B cell (primary cell): ENCODE results near the gene PBX1. TPM values are rescaled to one million over a fixed set of nuclear protein-coding genes. Genes with fewer than 3 reads are reported as not detected.

Source experiments
- ATAC-seq: fragments of 200-7000 bp; cut with Tn5 transposase; one replicate; pipeline ENCODE4 v1.10.0; 2021; ENCODE audit warnings: low read depth, mild to moderate bottlenecking, moderate number of reproducible peaks, moderate library complexity
- CTCF ChIA-PET: fragments of 350-600 bp; sonication (Branson Sonifier 250); formaldehyde crosslinking; loops from one replicate; lab custom pipeline; 2021; ENCODE audit warnings: antibody characterized with exemption, inconsistent platforms; lab: Charles Lee
- POLR2A ChIA-PET: fragments of 350-600 bp; sonication (Branson Sonifier 250); formaldehyde crosslinking; loops from one replicate; lab custom pipeline; 2021; ENCODE audit warnings: antibody characterized with exemption; lab: Charles Lee
- DNase-seq: peaks from one replicate; pipeline ENCODE4 v3.0.0; 2013
- H2AFZ ChIP-seq: 2 replicates; pipeline ENCODE4 v1.6.1; 2012; ENCODE audit warnings: mild to moderate bottlenecking, low read depth, low read length; ENCODE audit not compliant: insufficient read depth, poor library complexity, severe bottlenecking
- H3K27ac ChIP-seq, 2 donors: 1 replicate in 1 of 2; 2 replicates in 1 of 2; pipeline ENCODE4 v1.5.1; 2012 to 2013; ENCODE audit warnings: low read length in 2 of 2, mild to moderate bottlenecking in 2 of 2, moderate library complexity in 1 of 2
- H3K27me3 ChIP-seq, 4 experiments: fragments of 200-600 bp in 1 of 4; sonication (generic) in 1 of 4; replicated peaks in 1 of 4; 1 replicate in 2 of 4; 2 replicates in 2 of 4; pipeline versions ENCODE4 v1.6.1 to v1.7.0; 2013 to 2016; ENCODE audit warnings: low read length in 3 of 4, mild to moderate bottlenecking in 2 of 4, mixed read lengths in 1 of 4, moderate library complexity in 1 of 4; ENCODE audit not compliant: insufficient read depth in 4 of 4, control insufficient read depth in 3 of 4; ENCODE audit errors: control extremely low read depth in 1 of 4
- H3K36me3 ChIP-seq, 2 experiments: replicated peaks in 1 of 2; 1 replicate in 1 of 2; 2 replicates in 1 of 2; pipeline versions ENCODE4 v1.6.1 to v1.7.1; 2013; ENCODE audit warnings: low read length in 1 of 2; ENCODE audit not compliant: insufficient read depth in 2 of 2, control insufficient read depth in 1 of 2; ENCODE audit errors: control extremely low read depth in 1 of 2, extremely low read depth in 1 of 2
- H3K4me1 ChIP-seq, 2 donors: fragments of 200-600 bp in 1 of 2; sonication (generic) in 1 of 2; 1 replicate in 1 of 2; 2 replicates in 1 of 2; pipeline versions ENCODE4 v1.5.1 to v1.6.1; 2013 to 2017; ENCODE audit warnings: low read length in 2 of 2; ENCODE audit not compliant: control insufficient read depth in 2 of 2, insufficient read depth in 2 of 2
- H3K4me2 ChIP-seq: replicated peaks from 2 replicates; pipeline ENCODE3; 2012; ENCODE audit warnings: mild to moderate bottlenecking, low read depth, low read length; ENCODE audit not compliant: poor library complexity, severe bottlenecking
- H3K4me3 ChIP-seq, 5 experiments: fragments of 200-600 bp in 1 of 5; sonication (generic) in 1 of 5; 1 replicate in 3 of 5; 2 replicates in 2 of 5; pipeline versions ENCODE4 v1.5.1 to v1.7.0; 2011 to 2016; ENCODE audit warnings: low read length in 4 of 5, mild to moderate bottlenecking in 4 of 5, low read depth in 2 of 5, control low read depth in 1 of 5, moderate library complexity in 1 of 5; ENCODE audit not compliant: insufficient read depth in 1 of 5; ENCODE audit errors: control extremely low read depth in 1 of 5, extremely low read depth in 1 of 5
- H3K79me2 ChIP-seq: fragments of 200-600 bp; sonication (generic); one replicate; pipeline ENCODE4 v1.6.0; 2016; ENCODE audit warnings: low read length; ENCODE audit not compliant: control insufficient read depth, insufficient read depth
- H3K9ac ChIP-seq: fragments of 200-600 bp; sonication (generic); 2 replicates; pipeline ENCODE4 v1.6.1; 2017; ENCODE audit warnings: mild to moderate bottlenecking, low read length, moderate library complexity
- H3K9me3 ChIP-seq, 3 donors: one replicate each; pipeline versions ENCODE4 v1.6.1 to v1.7.1; 2013; ENCODE audit warnings: low read length in 2 of 3; ENCODE audit not compliant: control insufficient read depth in 2 of 3, insufficient read depth in 1 of 3; ENCODE audit errors: control extremely low read depth in 1 of 3
- H4K20me1 ChIP-seq: 2 replicates; pipeline ENCODE4 v1.6.0; 2012; ENCODE audit warnings: mild to moderate bottlenecking, low read length; ENCODE audit not compliant: insufficient read depth, control insufficient read depth, poor library complexity, severe bottlenecking
- H3K27ac Mint-ChIP-seq: one replicate; pipeline ENCODE4 v1.8.0; 2021; ENCODE audit warnings: mixed read lengths
- H3K27me3 Mint-ChIP-seq: one replicate; pipeline ENCODE4 v1.8.0; 2021; ENCODE audit warnings: mixed read lengths
- H3K4me1 Mint-ChIP-seq: one replicate; pipeline ENCODE4 v1.8.0; 2021; ENCODE audit warnings: mixed read lengths
- H3K4me3 Mint-ChIP-seq: one replicate; pipeline ENCODE4 v1.8.0; 2021; ENCODE audit warnings: mixed read lengths
- H3K9me3 Mint-ChIP-seq: one replicate; pipeline ENCODE4 v1.8.0; 2022; ENCODE audit warnings: mixed read lengths; ENCODE audit not compliant: insufficient read depth
- EZH2 ChIP-seq: IDR thresholded peaks from 2 replicates; pipeline ENCODE4 v1.6.1; 2012; ENCODE audit warnings: borderline replicate concordance, low read depth, mild to moderate bottlenecking, moderate library complexity, low read length; ENCODE audit not compliant: insufficient read depth, poor library complexity, severe bottlenecking
- WGBS: methylation state at CpG from one replicate; pipeline ENCODE4 v1.1.5; 2013; ENCODE audit warnings: missing lambda C conversion rate; ENCODE audit not compliant: insufficient coverage; 5-methylcytosine and 5-hydroxymethylcytosine counted together
- intact Hi-C: fragments of 100-400 bp; cut with micrococcal nuclease; formaldehyde crosslinking; loops from one replicate; pipeline ENCODE4 v1.10.0; 2022
- polyA plus RNA-seq: library from polyadenylated mRNA; depleted of rRNA; stranded (reverse); fragments of >200 nt; gene quantifications from 2 replicates; pipeline ENCODE4 v1.2.3, GENCODE V29; 2012
- total RNA-seq, 2 donors: library from RNA; stranded (reverse); fragments of 120-200 nt in 1 of 2; gene quantifications; 1 replicate in 1 of 2; 2 replicates in 1 of 2; pipeline versions ENCODE4 v1.2.3 to v1.2.4, GENCODE V29; 2013 to 2022
- TF ChIP-seq, protein P1 (sequence below): fragments of 200-600 bp; IDR thresholded peaks from one replicate; pipeline ENCODE4 v1.8.0; 2022; ENCODE audit warnings: antibody characterized with exemption, mild to moderate bottlenecking

PBX1 gene
- total and polyA plus RNA-seq, 2 donors (not counting 1 experiment from before 2014, with no cell fraction given): 0.32 TPM; not detected in 1

DNA sequence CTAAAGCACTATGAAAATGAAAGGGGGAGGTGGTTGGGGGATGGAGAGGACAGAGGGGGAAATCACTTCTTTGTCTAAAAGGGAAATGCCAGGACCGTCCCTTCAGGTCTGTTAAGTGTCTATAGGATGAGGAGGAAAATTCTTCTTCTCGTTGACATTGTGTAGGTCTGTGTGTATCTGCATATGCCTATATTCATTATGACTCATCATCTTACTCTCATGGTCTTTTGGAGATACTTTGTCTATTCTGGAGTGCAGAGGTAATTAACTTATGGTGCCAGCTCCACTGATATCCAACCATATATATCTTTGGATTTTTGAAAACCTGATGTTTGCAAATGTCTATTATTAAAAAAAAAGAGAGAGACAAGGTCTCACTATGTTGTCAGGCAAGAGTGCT lies 143.7 kb downstream of the PBX1 start:
- Histone ChIP-seq H3K4me3 (no peak overlapping the region), H3K9ac (no peak overlapping the region), H3K9me3 (no peaks in the 10 kb centered on the region), H3K27me3 (no peaks in the 10 kb centered on the region), H3K4me1 (no peaks in the 10 kb centered on the region), H3K27ac (no peak overlapping the region), H4K20me1 (no peaks in the 10 kb centered on the region), H3K4me2 (no peak overlapping the region), H3K36me3 (no peaks in the 10 kb centered on the region), H2AFZ (no peak overlapping the region), H3K79me2 (no peaks in the 10 kb centered on the region)
- H3K27me3 Mint-ChIP-seq: no peaks in the 10 kb centered on the region
- H3K4me1 Mint-ChIP-seq: no peaks in the 10 kb centered on the region
- ChIA-PET POLR2A (no interaction called here), CTCF (interaction anchor here (0.6 kb wide), 1 partner anchor 84 kb away, joined by 3 read pairs; no protein-coding TSS in a partner anchor)
- no peak overlapping the region for H3K27ac Mint-ChIP-seq
- WGBS: no CpG with 5 or more reads among the region's 2 CpGs
- TF ChIP-seq, protein P1, sequence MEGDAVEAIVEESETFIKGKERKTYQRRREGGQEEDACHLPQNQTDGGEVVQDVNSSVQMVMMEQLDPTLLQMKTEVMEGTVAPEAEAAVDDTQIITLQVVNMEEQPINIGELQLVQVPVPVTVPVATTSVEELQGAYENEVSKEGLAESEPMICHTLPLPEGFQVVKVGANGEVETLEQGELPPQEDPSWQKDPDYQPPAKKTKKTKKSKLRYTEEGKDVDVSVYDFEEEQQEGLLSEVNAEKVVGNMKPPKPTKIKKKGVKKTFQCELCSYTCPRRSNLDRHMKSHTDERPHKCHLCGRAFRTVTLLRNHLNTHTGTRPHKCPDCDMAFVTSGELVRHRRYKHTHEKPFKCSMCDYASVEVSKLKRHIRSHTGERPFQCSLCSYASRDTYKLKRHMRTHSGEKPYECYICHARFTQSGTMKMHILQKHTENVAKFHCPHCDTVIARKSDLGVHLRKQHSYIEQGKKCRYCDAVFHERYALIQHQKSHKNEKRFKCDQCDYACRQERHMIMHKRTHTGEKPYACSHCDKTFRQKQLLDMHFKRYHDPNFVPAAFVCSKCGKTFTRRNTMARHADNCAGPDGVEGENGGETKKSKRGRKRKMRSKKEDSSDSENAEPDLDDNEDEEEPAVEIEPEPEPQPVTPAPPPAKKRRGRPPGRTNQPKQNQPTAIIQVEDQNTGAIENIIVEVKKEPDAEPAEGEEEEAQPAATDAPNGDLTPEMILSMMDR: no peak
- TF ChIP-seq EZH2: no peak
- no peak for DNase-seq
- no peak for ATAC-seq
- H3K4me3 Mint-ChIP-seq: no peak overlapping the region
- intact Hi-C loops: no loop called here
- H3K9me3 Mint-ChIP-seq: no peaks in the 10 kb centered on the region

DNA sequence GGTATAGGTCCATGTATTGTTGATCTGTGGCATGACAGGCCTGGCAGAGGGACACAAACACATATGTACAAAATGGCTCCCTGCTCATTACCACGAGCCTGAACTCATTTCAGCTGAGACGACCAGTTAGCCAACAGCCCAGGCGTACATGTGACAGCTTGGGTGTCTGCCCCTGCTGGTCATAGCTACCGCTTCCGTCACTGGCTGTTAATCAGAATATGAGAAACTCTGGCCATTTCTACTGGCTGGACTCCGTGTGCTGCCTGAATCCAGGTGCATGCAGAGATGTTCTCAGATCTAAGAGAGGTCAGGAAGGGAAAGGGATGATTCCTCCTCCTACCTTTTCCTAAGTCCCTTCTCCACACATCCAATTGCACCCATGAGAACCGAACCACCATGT lies 144.5 kb downstream of the PBX1 start:
- Histone ChIP-seq H4K20me1 (no peaks in the 10 kb centered on the region), H2AFZ (no peak overlapping the region), H3K4me3 (no peak overlapping the region), H3K79me2 (no peaks in the 10 kb centered on the region), H3K4me1 (no peaks in the 10 kb centered on the region), H3K9me3 (no peaks in the 10 kb centered on the region), H3K27me3 (no peaks in the 10 kb centered on the region), H3K4me2 (no peak overlapping the region), H3K27ac (no peak overlapping the region), H3K9ac (no peak overlapping the region), H3K36me3 (no peaks in the 10 kb centered on the region)
- TF ChIP-seq, protein P1: no peak
- TF ChIP-seq EZH2: no peak
- no peak for ATAC-seq
- CTCF ChIA-PET: no interaction called here
- Mint-ChIP-seq H3K4me1 (no peaks in the 10 kb centered on the region), H3K9me3 (no peaks in the 10 kb centered on the region), H3K27ac (no peak overlapping the region), H3K4me3 (no peak overlapping the region), H3K27me3 (no peaks in the 10 kb centered on the region)
- POLR2A ChIA-PET: no interaction called here
- intact Hi-C loops: no loop called here
- 87% methylated on average over 5 of the region's 7 CpGs for WGBS
- DNase-seq: no peak
